GM19463 (cell line): Measurements from ENCODE around the gene REP15.
"Not testable (repeated sequence)": the region's sequence is repeated elsewhere in the genome, so short reads cannot be mapped to it uniquely, and the experiment has no call there.

ENCODE experiments used
- ATAC-seq: cut with Tn5 transposase; IDR thresholded peaks from one replicate; pipeline ENCODE4 v1.9.1; 2021; ENCODE audit warnings: mild to moderate bottlenecking, moderate library complexity; ENCODE audit not compliant: unreplicated experiment

The REP15 gene

GRCh38 chr12:27696293-27696652 is at the start of gene REP15:
REP15 (plus strand) TSS chr12:27696447; CDS start chr12:27696563, 116 bp downstream.
- no peak for ATAC-seq

GRCh38 chr12:27650011-27650410 is 46.2 kb upstream of the REP15 start:
- ATAC-seq, result no peak

DNA sequence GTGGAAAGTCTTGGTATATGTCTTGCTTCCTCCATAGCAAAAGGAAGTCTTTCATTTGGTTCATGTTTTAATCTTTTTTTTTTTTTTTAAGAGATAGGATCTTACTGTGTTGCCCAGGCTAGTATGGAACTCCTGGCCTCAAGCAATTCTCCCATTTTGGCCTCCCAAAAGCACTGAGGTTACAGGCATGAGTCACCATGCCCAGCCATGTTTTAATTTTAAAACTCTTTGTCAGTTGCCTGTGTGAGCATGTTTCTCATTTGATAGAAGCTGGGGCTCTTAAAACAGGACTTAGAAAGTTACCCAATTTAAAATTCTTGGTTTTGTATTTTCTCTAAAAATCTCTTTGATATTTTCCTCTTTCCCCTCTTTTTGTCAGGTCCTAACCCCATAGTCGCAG is 45.0 kb upstream of the REP15 start:
- no peak for ATAC-seq

DNA sequence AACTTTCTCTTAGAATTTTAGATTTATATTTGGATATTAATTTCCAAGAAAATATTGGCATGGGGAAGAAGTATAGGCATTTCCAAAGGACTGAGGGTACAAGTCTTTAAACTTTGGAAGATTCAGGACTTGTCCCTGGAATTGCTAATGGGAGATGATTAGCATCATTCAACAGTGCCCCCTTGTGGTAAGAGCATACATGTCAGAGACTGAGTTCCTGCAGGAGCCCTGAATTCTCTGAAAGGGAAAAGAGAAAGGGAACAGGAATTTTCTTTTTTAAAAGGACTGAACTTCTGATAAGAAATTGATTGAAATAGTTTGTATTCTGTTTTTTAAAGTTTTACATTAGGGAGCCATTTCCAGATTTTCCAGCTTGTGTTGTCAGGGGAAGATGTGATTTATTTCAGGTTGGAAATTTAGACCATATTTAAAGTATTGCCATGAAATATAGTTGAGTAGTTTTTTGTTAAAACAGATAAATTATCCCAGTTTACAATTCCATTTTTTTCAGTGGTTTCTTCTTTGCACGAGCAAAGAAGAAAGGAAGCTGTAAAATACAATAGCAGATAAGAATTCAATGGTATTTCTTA is 44.0 kb upstream of the REP15 start:
- ATAC-seq, result no peak

- ATAC-seq, result no peak
These were observed 42.6 kb upstream of the REP15 start for GRCh38 chr12:27653661-27654060.

DNA sequence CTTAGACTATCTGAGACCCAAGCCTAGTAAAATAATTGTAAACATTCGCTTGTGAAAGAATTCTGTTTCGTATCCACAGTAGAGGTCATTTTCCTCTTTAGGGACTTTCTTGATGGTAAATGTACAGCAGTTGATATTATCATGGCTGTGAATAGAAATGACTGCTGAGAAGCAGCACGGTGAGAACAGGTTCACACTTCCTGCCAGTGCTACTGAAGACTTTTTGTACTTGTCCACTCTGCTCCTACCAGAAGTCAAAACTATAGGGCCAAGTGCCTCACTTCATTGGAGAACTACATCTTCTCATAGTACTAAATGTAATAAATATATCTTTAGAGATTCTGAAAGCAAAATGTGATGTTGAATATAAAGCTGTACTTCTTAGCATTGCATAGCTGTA is 40.8 kb upstream of the REP15 start:
- ATAC-seq, result not testable (repeated sequence)

GRCh38 chr12:27657296-27657695 is 39.0 kb upstream of the REP15 start:
- no peak for ATAC-seq

DNA sequence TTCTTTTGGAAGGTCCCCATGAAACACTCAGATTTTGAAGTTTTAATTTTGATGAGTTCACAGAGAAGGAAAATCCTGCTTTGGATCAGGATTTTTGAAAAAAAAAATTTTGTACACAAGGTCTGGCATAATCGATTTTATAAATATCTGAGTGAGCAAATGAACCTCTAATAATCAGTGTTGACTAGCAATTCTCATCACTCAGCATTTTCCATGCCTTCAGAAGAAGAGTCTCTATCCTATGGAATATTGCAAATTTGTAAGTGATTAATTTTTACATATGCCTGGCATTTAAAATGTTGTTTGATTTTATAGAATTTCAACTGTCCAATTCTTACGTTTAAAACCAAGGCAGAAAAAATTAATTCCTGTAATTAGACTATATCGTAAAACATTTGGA is 30.5 kb upstream of the REP15 start:
- ATAC-seq, result no peak

DNA sequence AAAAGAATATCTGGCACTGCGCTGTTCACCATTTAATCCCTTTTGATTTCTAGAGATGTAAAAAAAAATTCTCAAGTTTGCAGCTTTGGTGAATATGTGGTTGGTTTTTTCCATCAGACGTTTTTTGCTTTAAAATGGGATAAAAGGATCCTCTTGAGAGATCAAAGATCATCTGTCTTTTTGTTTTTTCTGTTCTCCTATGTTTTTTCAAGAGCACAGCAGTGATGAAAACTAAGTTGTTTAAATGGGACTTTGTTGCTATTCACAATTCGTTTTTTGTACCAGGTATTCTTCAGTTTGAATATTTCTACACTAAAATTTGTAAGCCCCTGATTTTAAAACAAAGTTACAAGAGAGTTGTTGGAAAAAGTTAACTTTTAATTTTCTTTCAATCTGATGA is 29.7 kb upstream of the REP15 start:
- no peak for ATAC-seq

DNA sequence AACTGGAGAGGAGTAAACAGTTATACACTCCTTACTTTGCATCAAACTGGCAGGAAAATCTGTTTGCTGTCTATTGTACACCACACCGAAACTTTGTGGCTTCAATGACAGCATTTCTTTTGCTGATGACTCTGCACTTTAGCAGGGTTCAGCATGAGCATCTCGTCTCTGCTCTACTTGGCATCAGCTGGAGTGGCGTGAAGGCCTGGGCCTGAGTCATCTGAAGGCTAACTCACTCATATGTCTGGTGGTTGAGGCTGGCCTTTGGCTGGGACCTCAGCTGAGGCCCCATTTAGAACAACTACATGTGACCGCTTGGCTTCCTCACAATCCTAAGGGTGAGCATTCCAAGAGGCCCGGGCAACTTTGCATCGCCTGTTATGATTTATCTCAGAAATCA is 28.7 kb upstream of the REP15 start:
- ATAC-seq, result no peak

- no peak for ATAC-seq
These were observed 24.2 kb upstream of the REP15 start for GRCh38 chr12:27672051-27672450.

GRCh38 chr12:27672643-27673042 is 23.6 kb upstream of the REP15 start:
- no peak for ATAC-seq

DNA sequence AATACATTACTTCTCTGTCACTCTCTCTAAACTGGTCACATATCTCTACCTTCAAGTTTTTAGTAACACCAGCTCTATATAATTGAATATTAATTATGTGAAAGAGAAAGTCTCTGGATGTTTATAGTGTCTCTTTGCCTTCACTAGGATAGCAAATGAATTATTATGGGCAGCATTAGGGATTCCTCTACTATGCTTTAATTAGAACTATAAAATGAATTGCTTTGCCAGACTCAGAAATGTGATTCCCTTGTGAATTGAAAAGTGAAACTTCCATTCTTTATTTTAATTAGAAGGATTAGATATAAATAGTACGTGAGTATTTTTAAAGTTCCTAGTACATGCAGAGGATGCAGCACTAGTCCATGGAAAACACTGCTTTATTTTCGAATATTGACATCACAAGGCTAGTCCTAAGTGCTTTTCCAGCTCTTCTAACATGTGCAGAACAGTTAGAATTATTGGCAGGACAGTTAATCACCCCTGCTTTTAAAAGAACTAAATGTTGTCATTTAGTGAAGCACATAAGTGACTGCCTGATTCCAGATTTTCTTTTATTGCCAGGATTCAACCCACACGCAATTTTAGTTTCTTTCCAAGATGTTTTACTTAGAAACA is 23.0 kb upstream of the REP15 start:
- no peak for ATAC-seq

GRCh38 chr12:27674989-27675388 is 21.3 kb upstream of the REP15 start:
- no peak for ATAC-seq

DNA sequence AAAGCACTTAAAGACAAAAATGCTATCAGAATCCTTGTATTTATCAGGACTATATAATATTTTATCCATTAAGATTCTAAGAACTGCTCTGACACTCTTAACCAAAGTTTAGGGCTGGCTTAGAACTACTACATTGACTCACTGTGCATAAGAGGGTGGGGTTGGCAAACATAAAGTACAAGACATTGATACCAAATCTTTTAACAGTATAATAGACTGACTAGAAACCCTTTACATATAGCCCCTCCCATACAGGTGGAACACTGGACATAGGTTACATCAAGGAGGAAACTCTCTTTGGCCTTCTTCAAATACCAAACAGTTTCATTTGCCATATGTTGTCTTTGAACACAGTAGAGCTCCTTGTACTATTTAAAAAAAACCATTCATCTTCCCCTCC is 15.6 kb upstream of the REP15 start:
- no peak for ATAC-seq

DNA sequence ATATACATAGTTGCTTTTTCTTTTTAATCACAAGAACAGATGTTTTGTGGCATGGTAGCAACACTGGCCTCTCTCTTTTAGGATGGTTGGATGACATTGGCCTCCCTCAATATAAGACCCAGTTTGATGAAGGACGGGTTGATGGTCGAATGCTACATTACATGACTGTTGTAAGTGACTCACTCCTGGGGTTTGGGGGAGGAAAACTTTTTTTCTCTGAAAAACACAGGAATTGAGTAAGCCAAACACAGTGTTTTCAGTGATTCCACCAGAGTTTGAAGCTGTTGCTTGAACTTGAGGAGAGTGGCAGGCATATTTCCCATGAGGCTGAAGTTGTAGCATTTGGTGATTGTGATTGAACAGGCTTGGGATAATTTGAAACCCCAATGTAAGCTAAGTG is 13.7 kb upstream of the REP15 start:
- ATAC-seq, result no peak

GRCh38 chr12:27685274-27685673 is 11.0 kb upstream of the REP15 start:
- no peak for ATAC-seq

- no peak for ATAC-seq
These were observed 10.1 kb upstream of the REP15 start for GRCh38 chr12:27686147-27686546.

GRCh38 chr12:27688671-27689070 is 7.6 kb upstream of the REP15 start:
- no peak for ATAC-seq

DNA sequence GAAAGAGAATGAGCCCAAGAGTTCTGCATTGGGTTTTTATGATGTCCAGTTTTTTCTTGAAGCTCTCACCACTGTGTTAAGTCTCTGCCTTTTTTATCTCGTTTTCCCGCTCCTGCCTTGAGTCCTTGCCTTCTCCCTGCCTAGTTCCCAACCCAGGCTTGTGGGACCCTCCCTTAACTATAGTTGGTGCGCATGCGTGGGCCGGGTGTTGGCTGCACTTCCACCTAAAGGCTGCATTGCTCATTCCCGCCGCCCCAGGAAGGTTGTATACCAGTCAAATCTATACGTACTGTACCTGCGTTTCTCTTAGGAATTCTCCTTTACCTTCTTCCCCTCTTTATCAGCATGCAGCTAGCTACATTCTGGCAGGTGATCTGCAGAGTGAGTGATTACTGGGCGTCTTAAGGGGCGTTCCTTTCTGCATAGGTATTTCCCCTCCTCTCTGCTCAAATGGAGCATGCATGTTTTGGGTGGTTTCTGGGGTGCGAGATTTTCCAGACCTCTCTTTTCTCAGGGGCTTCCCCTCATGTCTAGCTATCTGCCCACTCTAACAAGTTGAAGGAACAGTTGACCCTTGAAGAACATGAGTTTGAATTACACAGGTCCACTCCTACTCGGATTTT is 6.6 kb upstream of the REP15 start:
- ATAC-seq, result no peak

- ATAC-seq, result no peak
These were observed 2.8 kb upstream of the REP15 start for GRCh38 chr12:27693403-27693802.

- ATAC-seq, result no peak
These were observed 523 bp upstream of the REP15 start for GRCh38 chr12:27695556-27696292.
